ENCODE measurements around the gene LRRC19. TPM values are rescaled to one million over a fixed set of nuclear protein-coding genes. Genes with fewer than 3 reads are reported as not detected.

LRRC19 gene
- total RNA-seq, 1 experiment from 2014 or later, result not detected

- TF ChIP-seq E2F1 (CRISPR knock-in tag; IDR thresholded peaks at IDR 0.05) (no peak), PRRX2 (CRISPR knock-in tag; IDR thresholded peaks at IDR 0.05) (no peak), ZNF121 (CRISPR knock-in tag; IDR thresholded peaks at IDR 0.05) (no peak), MLX (CRISPR knock-in tag; IDR thresholded peaks at IDR 0.05) (no peak), JUN (CRISPR knock-in tag; IDR thresholded peaks at IDR 0.05) (no peak), FOXK1 (CRISPR knock-in tag; IDR thresholded peaks at IDR 0.05) (peak; percentile 92), IRF1 (CRISPR knock-in tag; IDR thresholded peaks at IDR 0.05) (0 out of 2 replicates have a peak, but pooled peaks have one; percentile 25), ZNF416 (CRISPR knock-in tag; IDR thresholded peaks at IDR 0.05) (no peak), ARID4B (CRISPR knock-in tag; IDR thresholded peaks at IDR 0.05; ENCODE audit: borderline replicate concordance) (0 out of 2 replicates have a peak, but pooled peaks have one; percentile 29), JAZF1 (CRISPR knock-in tag; IDR thresholded peaks at IDR 0.05) (no peak), HMGXB4 (CRISPR knock-in tag; IDR thresholded peaks at IDR 0.05) (peak; percentile 71), ZNF232 (CRISPR knock-in tag; IDR thresholded peaks at IDR 0.05) (no peak), ZBTB21 (CRISPR knock-in tag; IDR thresholded peaks at IDR 0.05; ENCODE audit: borderline replicate concordance) (no peak; the same call in 1 of the 2 replicates), ATF2 (CRISPR knock-in tag; IDR thresholded peaks at IDR 0.05; ENCODE audit: borderline replicate concordance, low read depth) (0 out of 2 replicates have a peak, but pooled peaks have one; percentile 8), ZNF219 (CRISPR knock-in tag; IDR thresholded peaks at IDR 0.05; ENCODE audit: borderline replicate concordance) (no peak), ATF3 (CRISPR knock-in tag; conservative IDR thresholded peaks at IDR 0.05) (no peak), MAX (CRISPR knock-in tag; IDR thresholded peaks at IDR 0.05) (peak; percentile 56), ZSCAN18 (CRISPR knock-in tag; IDR thresholded peaks at IDR 0.05) (no peak), PRDM15 (CRISPR knock-in tag; IDR thresholded peaks at IDR 0.05) (no peak)
These were observed 58.4 kb downstream of the LRRC19 start, which contains the start of gene PLAA (continued) for GRCh38 chr9:26946753-26947727.
